Stomach (tissue), 9 donors: ENCODE measurements around the gene TSTD1. TPM values are rescaled to one million over a fixed set of nuclear protein-coding genes. Genes with fewer than 3 reads are reported as not detected.
"Not testable (repeated sequence)": the region's sequence is repeated elsewhere in the genome, so short reads cannot be mapped to it uniquely, and the experiment has no call there.

Experiments used
- DNase-seq, 2 donors: peaks; one replicate each; pipeline versions ENCODE4 v3.0.0 to v3.0.0-alpha.2; 2013 to 2019
- H3K27ac ChIP-seq, 5 donors: fragments of 200-600 bp in 4 of 5; sonication (generic) in 4 of 5; one replicate each; pipeline ENCODE4 v1.5.1; 2013 to 2019; ENCODE audit warnings: mild to moderate bottlenecking in 1 of 5, moderate library complexity in 1 of 5
- H3K27me3 ChIP-seq, 3 donors: fragments of 200-600 bp; sonication (generic); one replicate each; pipeline ENCODE4 v1.5.1; 2017 to 2019; ENCODE audit warnings: mixed run types in 1 of 3
- H3K36me3 ChIP-seq, 4 donors: fragments of 200-600 bp; sonication (generic); 1 replicate in 3 of 4; 2 replicates in 1 of 4; pipeline ENCODE4 v1.5.1; 2016 to 2019
- H3K4me1 ChIP-seq, 4 donors: fragments of 200-600 bp; sonication (generic); one replicate each; pipeline ENCODE4 v1.5.1; 2016 to 2019
- H3K4me3 ChIP-seq, 4 donors: fragments of 200-600 bp; sonication (generic) in 3 of 4; one replicate each; pipeline ENCODE4 v1.5.1; 2016 to 2019; ENCODE audit warnings: mild to moderate bottlenecking in 1 of 4
- H3K9me3 ChIP-seq, 4 donors: fragments of 200-600 bp; sonication (generic); one replicate each; pipeline ENCODE4 v1.5.1; 2016 to 2019
- EP300 ChIP-seq: sonication (generic); formaldehyde crosslinking; IDR thresholded peaks from one replicate; pipeline ENCODE4 v1.6.1; 2017; ENCODE audit warnings: antibody characterized with exemption
- POLR2A ChIP-seq, 4 donors: fragments of 450-650 bp; IDR thresholded peaks; one replicate each; pipeline ENCODE4 v1.6.1; 2016; ENCODE audit warnings: antibody characterized with exemption in 4 of 4, control low read depth in 2 of 4, mild to moderate bottlenecking in 1 of 4, moderate library complexity in 1 of 4
- POLR2AphosphoS5 ChIP-seq, 3 donors: sonication (generic); formaldehyde crosslinking; IDR thresholded peaks; one replicate each; pipeline ENCODE4 v1.6.1; 2016; ENCODE audit warnings: antibody characterized with exemption in 3 of 3
- whole genome bisulfite sequencing, 5 donors: extraction: QIAGEN DNeasy Blood & Tissue Kit in 3 of 5; methylation state at CpG; one replicate each; pipeline versions ENCODE4 v1.1.5 to v1.1.7; 2013 to 2018; 5-methylcytosine and 5-hydroxymethylcytosine counted together
- intact Hi-C: fragments of 100-400 bp; cut with DNase I; formaldehyde crosslinking; loops from one replicate; pipeline ENCODE4 v1.15.1; 2023; ENCODE audit warnings: low total_unique reads
- polyA plus RNA-seq, 3 donors: library from polyadenylated mRNA; stranded (reverse); fragments of 200-250 nt; gene quantifications; one replicate each; pipeline ENCODE4 v1.2.3, GENCODE V29; 2013
- total RNA-seq, 5 donors: library from RNA; depleted of rRNA; stranded (reverse); fragments of >200 nt; gene quantifications; one replicate each; pipeline versions ENCODE4 v1.1.0 to v1.2.3, GENCODE V29; 2014 to 2016
- TF ChIP-seq, protein P1 (sequence below), 7 experiments: fragments of 450-650 bp in 4 of 7; fragments of 200-600 bp in 3 of 7; sonication (generic) in 3 of 7; IDR thresholded peaks; one replicate each; pipeline ENCODE4 v1.5.1; 2016 to 2019; ENCODE audit warnings: antibody characterized with exemption in 7 of 7, control low read depth in 2 of 7, mild to moderate bottlenecking in 1 of 7
- donor health status: healthy with polysubstance abuse.
- donor health status: Bipolar disorder and iron deficiency.
- donor health status: healthy.

Gene TSTD1
- total and polyA plus RNA-seq, 8 donors, result 13.2 to 186 (median 112) TPM; not detected in 1

- Histone ChIP-seq H3K27me3 (peaks cover 0 to 9% (median 0%) of the 10 kb centered on the region in 3 donors), H3K36me3 (peaks cover 0 to 11% (median under 1%) of the 10 kb centered on the region in 4 donors), H3K27ac (peak overlapping the region; percentile 26 to 90 (median 73)), H3K4me3 (peak overlapping the region; percentile 36 to 52 (median 43)), H3K9me3 (no peaks in the 10 kb centered on the region), H3K4me1 (peaks cover 0 to 18% (median 0%) of the 10 kb centered on the region in 4 donors)
- peak; percentile 62 to 82 for DNase-seq
- WGBS, 5 donors, result 59 to 73% (median 69%) methylated on average over 10 of the region's 10 CpGs
- TF ChIP-seq POLR2A (IDR thresholded peaks at IDR 0.05) (no peak), POLR2AphosphoS5 (IDR thresholded peaks at IDR 0.05) (no peak), EP300 (no peak)
- TF ChIP-seq, protein P1, sequence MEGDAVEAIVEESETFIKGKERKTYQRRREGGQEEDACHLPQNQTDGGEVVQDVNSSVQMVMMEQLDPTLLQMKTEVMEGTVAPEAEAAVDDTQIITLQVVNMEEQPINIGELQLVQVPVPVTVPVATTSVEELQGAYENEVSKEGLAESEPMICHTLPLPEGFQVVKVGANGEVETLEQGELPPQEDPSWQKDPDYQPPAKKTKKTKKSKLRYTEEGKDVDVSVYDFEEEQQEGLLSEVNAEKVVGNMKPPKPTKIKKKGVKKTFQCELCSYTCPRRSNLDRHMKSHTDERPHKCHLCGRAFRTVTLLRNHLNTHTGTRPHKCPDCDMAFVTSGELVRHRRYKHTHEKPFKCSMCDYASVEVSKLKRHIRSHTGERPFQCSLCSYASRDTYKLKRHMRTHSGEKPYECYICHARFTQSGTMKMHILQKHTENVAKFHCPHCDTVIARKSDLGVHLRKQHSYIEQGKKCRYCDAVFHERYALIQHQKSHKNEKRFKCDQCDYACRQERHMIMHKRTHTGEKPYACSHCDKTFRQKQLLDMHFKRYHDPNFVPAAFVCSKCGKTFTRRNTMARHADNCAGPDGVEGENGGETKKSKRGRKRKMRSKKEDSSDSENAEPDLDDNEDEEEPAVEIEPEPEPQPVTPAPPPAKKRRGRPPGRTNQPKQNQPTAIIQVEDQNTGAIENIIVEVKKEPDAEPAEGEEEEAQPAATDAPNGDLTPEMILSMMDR (IDR thresholded peaks at IDR 0.05), result no peak
- intact Hi-C loops, result no loop called here
Measured at GRCh38 chr1:161068306-161069234, 29.8 kb upstream of the TSTD1 start.

DNA sequence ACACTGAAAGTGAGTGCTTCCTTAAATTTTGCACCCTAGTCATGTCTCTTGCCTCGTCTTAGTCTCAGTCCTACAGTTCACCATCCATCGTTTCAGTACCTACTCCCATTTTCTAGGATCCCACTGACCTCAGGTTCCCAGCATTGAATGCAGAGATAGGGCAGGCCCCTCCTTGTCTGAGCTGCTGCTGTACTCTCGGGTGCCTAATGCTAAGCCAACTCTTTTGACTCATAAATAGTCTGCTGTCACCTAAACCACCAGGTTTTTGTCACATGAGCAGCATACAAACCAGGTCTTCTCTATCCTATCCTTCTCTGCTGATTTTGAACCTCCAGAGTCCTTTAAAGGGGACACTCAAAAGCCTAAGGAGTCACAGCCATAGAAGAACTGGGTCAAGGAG lies 27.9 kb upstream of the TSTD1 start:
- H3K27ac ChIP-seq, result no peak overlapping the region
- TF ChIP-seq POLR2AphosphoS5 (IDR thresholded peaks at IDR 0.05), result no peak
- TF ChIP-seq, protein P1 (IDR thresholded peaks at IDR 0.05), result no peak
- no peak for TF ChIP-seq POLR2A (IDR thresholded peaks at IDR 0.05)
- no peak for TF ChIP-seq EP300
- peaks cover 0 to 10% (median 0%) of the 10 kb centered on the region in 3 donors for H3K27me3 ChIP-seq
- H3K4me3 ChIP-seq, result no peak overlapping the region
- H3K9me3 ChIP-seq, result no peaks in the 10 kb centered on the region
- H3K4me1 ChIP-seq, result peaks cover 0 to 18% (median 0%) of the 10 kb centered on the region in 4 donors
- H3K36me3 ChIP-seq, result no peaks in the 10 kb centered on the region
- DNase-seq, result no peak
- intact Hi-C loops, result no loop called here
- 62 to 71% (median 67%) methylated on average over 3 of the region's 3 CpGs for WGBS, 5 donors

DNA sequence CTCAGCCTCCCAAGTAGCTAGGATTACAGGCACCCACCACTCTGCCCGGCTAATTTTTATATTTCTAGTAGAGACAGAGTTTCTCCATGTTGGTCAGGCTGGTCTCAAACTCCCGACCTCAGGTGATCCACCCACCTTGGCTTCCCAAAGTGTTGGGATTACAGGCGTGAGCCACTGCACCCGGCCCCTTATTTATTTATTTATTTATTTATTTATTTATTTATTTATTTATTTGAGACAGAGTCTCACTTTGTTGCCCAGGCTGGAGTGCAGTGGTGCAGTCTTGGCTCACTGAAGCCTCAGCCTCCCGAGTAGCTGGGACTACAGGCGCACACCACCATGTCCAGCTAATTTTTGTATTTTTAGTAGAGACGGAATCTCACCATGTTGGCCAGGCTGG lies 26.9 kb upstream of the TSTD1 start:
- H3K36me3 ChIP-seq, H3K27ac ChIP-seq, H3K9me3 ChIP-seq, H3K4me3 ChIP-seq, intact Hi-C loops, DNase-seq: not testable (repeated sequence)
- 91 to 96% (median 92%) methylated on average over 7 of the region's 7 CpGs for WGBS, 5 donors
- peaks cover 0 to 10% (median 0%) of the 10 kb centered on the region in 3 donors for H3K27me3 ChIP-seq
- H3K4me1 ChIP-seq, result peaks cover 0 to 18% (median 0%) of the 10 kb centered on the region in 4 donors

DNA sequence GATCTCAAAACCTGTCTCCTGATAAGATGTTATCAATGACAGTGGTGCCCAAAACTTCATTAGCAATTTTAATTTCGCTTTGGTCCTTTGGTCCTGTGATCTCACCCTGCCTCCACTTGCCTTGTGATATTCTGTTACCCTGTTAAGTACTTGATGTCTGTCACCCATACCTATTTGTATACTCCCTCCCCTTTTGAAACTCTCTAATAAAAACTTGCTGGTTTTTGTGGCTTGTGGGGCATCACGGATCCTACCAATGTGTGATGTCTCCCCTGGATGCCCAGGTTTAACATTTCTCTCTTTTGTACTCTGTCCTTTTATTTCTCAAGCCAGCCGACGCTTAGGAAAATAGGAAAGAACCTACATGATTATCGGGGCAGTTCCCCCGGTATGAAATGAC lies 25.2 kb upstream of the TSTD1 start:
- H3K9me3 ChIP-seq, DNase-seq, intact Hi-C loops, H3K4me3 ChIP-seq, H3K36me3 ChIP-seq, H3K27ac ChIP-seq: not testable (repeated sequence)
- Histone ChIP-seq H3K4me1 (peaks cover 0 to 13% (median 0%) of the 10 kb centered on the region in 4 donors), H3K27me3 (peaks cover 0 to 10% (median 0%) of the 10 kb centered on the region in 3 donors)
- 54 to 66% (median 60%) methylated on average over 6 of the region's 6 CpGs for WGBS, 5 donors

DNA sequence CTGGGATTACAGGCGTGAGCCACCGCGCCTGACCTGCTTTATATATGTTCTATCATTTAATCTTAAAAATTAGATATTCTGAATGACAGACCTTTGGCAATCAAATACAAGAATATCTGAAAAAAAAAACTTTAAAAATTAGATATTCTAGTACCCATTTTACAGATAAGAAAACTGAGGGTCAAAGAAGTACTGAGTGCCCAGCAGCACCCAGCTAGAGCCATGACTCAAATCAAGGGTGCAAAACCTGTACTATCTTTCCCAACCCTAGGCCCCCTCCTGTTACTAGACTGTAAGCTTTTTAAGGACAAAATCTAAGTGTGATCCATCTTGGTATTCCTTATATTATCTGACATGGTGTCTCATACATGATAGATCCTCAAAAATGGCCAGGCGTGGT lies 22.7 kb upstream of the TSTD1 start:
- Histone ChIP-seq H3K9me3 (no peaks in the 10 kb centered on the region), H3K27ac (no peak overlapping the region)
- TF ChIP-seq EP300, result no peak
- no peak for TF ChIP-seq POLR2AphosphoS5 (IDR thresholded peaks at IDR 0.05)
- TF ChIP-seq, protein P1 (IDR thresholded peaks at IDR 0.05), result no peak
- TF ChIP-seq POLR2A (IDR thresholded peaks at IDR 0.05), result no peak

More for the DNA sequence above, 22.7 kb upstream of the TSTD1 start:
- intact Hi-C loops, result no loop called here
- DNase-seq, result no peak
- Histone ChIP-seq H3K27me3 (peaks cover 0 to 11% (median 0%) of the 10 kb centered on the region in 3 donors), H3K36me3 (peaks cover 0 to 4% (median 0%) of the 10 kb centered on the region in 4 donors), H3K4me1 (peaks cover 0 to 4% (median 0%) of the 10 kb centered on the region in 4 donors), H3K4me3 (no peak overlapping the region)
- WGBS, 5 donors, result 92 to 95% (median 93%) methylated on average over 4 of the region's 4 CpGs
